Esophagus squamous epithelium (tissue), 4 donors: ENCODE measurements around the gene GRIK1.

Source experiments
- CTCF ChIP-seq, 6 experiments: fragments of 450-650 bp in 4 of 6; fragments of 200-600 bp in 2 of 6; sonication (generic) in 2 of 6; IDR thresholded peaks; one replicate each; pipeline ENCODE4 v1.5.1; 2016 to 2019; ENCODE audit warnings: antibody characterized with exemption in 6 of 6, mild to moderate bottlenecking in 4 of 6, moderate library complexity in 4 of 6
- POLR2A ChIP-seq, 4 donors: fragments of 450-650 bp; IDR thresholded peaks; one replicate each; pipeline ENCODE4 v1.6.1; 2017; ENCODE audit warnings: antibody characterized with exemption in 4 of 4, mild to moderate bottlenecking in 4 of 4, moderate library complexity in 3 of 4

- no peak for TF ChIP-seq CTCF (IDR thresholded peaks at IDR 0.05)
- no peak for TF ChIP-seq POLR2A (IDR thresholded peaks at IDR 0.05)
Measured at GRCh38 chr21:29741761-29742160, 198.0 kb downstream of the GRIK1 start.
